ENCODE measurements around the gene UBD.

The UBD gene

DNA sequence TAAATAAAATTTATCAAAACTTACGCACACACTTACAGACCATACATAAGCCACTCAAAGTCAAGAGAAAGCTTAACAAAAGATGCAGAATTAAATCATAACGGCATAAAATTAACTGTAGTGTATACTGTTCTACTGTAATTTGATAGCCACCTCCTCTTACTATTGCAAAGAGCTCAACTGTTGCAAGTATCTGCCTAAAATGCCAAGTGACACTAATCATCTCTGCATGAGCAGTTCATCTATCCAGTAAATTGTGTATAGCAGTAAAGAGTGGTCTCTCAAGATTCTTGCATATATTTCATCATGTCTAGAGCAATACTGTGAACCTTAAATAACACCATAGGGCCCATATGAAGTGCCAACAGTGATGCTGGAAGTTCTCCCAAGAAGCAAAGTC, 37.7 kb upstream of the UBD start:
- TF ChIP-seq CTCF (conservative IDR thresholded peaks at IDR 0.05; ENCODE audit: low read length) (no peak), EZH2phosphoT487 (IDR thresholded peaks at IDR 0.05; ENCODE audit: borderline replicate concordance) (no peak)
- H3K4me1 ChIP-seq (ENCODE audit: insufficient read depth, low read length, poor library complexity, severe bottlenecking), result no peaks in the 10 kb centered on the region

DNA sequence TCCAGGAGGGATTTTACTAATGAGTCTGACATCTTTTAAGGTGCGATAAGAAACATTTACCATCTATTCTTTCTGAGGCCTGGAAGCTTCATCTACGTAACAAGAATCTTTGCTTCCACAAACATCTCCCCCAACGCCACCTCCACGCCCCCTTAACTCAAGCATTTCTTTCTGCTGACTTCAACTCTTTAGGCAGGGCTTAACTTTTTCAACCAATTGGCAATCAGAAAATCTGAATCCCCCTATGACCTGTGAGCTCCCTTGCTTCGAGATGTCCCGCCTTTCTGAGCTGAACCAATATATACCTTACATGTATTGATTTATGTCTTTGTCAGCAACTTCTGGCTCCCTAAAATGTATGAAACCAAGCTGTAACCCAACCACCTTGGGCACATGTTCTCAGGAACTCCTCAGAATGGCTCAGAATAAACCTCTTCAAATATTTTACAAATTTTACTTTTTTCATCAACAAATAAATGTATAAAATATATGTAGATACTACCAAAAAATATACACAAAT, 36.9 kb upstream of the UBD start:
- Histone ChIP-seq H3K36me3 (ENCODE audit: insufficient read depth, low read length) (no peaks in the 10 kb centered on the region), H3K4me2 (ENCODE audit: low read depth, low read length, poor library complexity, severe bottlenecking) (no peak overlapping the region), H3K79me2 (ENCODE audit: insufficient read depth, low read length) (no peaks in the 10 kb centered on the region), H2AFZ (ENCODE audit: low read length) (no peak overlapping the region), H3K9ac (ENCODE audit: low read depth, low read length, poor library complexity, severe bottlenecking) (no peak overlapping the region), H3K4me1 (ENCODE audit: insufficient read depth, low read length, poor library complexity, severe bottlenecking) (no peaks in the 10 kb centered on the region), H3K4me3 (ENCODE audit: low read length, poor library complexity, severe bottlenecking) (no peak overlapping the region), H3K9me2 (replicated peaks; ENCODE audit: low read depth, low read length) (no peaks in the 10 kb centered on the region), H3K27me3 (ENCODE audit: insufficient read depth, low read length, poor library complexity, severe bottlenecking) (no peaks in the 10 kb centered on the region), H3K9me3 (ENCODE audit: insufficient read depth, low read depth, low read length) (no peaks in the 10 kb centered on the region), H4K20me1 (ENCODE audit: insufficient read depth, low read length, poor library complexity, severe bottlenecking) (no peaks in the 10 kb centered on the region), H3F3A (ENCODE audit: low read depth) (no peaks in the 10 kb centered on the region)
- TF ChIP-seq CTCF (conservative IDR thresholded peaks at IDR 0.05; ENCODE audit: low read length), result no peak
- TF ChIP-seq EZH2phosphoT487 (IDR thresholded peaks at IDR 0.05; ENCODE audit: borderline replicate concordance), result no peak

More for the DNA sequence above, 37.7 kb upstream of the UBD start:
- Histone ChIP-seq H3K79me2 (ENCODE audit: insufficient read depth, low read length) (no peaks in the 10 kb centered on the region), H3K9ac (ENCODE audit: low read depth, low read length, poor library complexity, severe bottlenecking) (no peak overlapping the region), H3K27me3 (ENCODE audit: insufficient read depth, low read length, poor library complexity, severe bottlenecking) (no peaks in the 10 kb centered on the region), H4K20me1 (ENCODE audit: insufficient read depth, low read length, poor library complexity, severe bottlenecking) (no peaks in the 10 kb centered on the region), H3K4me2 (ENCODE audit: low read depth, low read length, poor library complexity, severe bottlenecking) (no peak overlapping the region), H3K9me2 (replicated peaks; ENCODE audit: low read depth, low read length) (no peaks in the 10 kb centered on the region), H3F3A (ENCODE audit: low read depth) (no peaks in the 10 kb centered on the region), H3K9me3 (ENCODE audit: insufficient read depth, low read depth, low read length) (no peaks in the 10 kb centered on the region), H3K4me3 (ENCODE audit: low read length, poor library complexity, severe bottlenecking) (no peak overlapping the region), H2AFZ (ENCODE audit: low read length) (no peak overlapping the region), H3K36me3 (ENCODE audit: insufficient read depth, low read length) (no peaks in the 10 kb centered on the region)

DNA sequence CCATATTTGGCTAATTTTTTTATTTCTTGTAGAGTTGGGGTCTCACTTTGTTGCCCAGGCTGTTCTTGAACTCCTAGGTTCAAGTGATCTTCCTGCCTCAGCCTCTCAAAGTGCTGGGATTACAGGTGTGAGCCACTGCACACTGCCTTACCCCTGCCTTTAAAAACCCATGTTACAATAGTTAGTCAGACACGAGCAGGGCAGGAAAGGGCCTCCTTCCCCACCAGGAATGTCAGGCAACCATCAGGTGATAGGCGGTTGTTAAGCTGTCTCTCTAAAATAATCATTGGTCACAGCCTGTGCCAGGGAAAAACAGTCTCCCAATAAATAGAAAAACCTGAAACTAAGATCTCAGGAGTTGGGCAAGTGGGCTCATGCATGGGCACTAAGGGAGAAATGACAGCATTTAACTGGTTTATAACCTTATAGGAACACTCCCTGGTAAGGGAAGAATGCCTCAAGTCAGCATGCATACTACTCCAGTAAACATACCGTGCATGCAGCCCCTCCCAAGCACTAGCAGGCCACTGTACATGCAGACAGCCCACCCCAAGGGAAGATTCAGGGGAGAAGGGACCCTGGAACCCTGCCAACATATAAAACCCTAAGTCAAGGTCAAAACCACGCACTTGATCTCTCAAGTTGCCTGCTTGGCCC, 33.8 kb upstream of the UBD start:
- Histone ChIP-seq H3K4me3 (ENCODE audit: low read length, poor library complexity, severe bottlenecking) (no peak overlapping the region), H3K27me3 (ENCODE audit: insufficient read depth, low read length, poor library complexity, severe bottlenecking) (no peaks in the 10 kb centered on the region), H3K9ac (ENCODE audit: low read depth, low read length, poor library complexity, severe bottlenecking) (no peak overlapping the region), H3K9me2 (replicated peaks; ENCODE audit: low read depth, low read length) (no peaks in the 10 kb centered on the region), H3K4me2 (ENCODE audit: low read depth, low read length, poor library complexity, severe bottlenecking) (no peak overlapping the region), H4K20me1 (ENCODE audit: insufficient read depth, low read length, poor library complexity, severe bottlenecking) (no peaks in the 10 kb centered on the region), H3K36me3 (ENCODE audit: insufficient read depth, low read length) (no peaks in the 10 kb centered on the region), H3F3A (ENCODE audit: low read depth) (no peaks in the 10 kb centered on the region), H3K9me3 (ENCODE audit: insufficient read depth, low read depth, low read length) (no peaks in the 10 kb centered on the region), H3K4me1 (ENCODE audit: insufficient read depth, low read length, poor library complexity, severe bottlenecking) (no peaks in the 10 kb centered on the region), H2AFZ (ENCODE audit: low read length) (no peak overlapping the region), H3K79me2 (ENCODE audit: insufficient read depth, low read length) (no peaks in the 10 kb centered on the region)
- TF ChIP-seq EZH2phosphoT487 (IDR thresholded peaks at IDR 0.05; ENCODE audit: borderline replicate concordance) (no peak), CTCF (conservative IDR thresholded peaks at IDR 0.05; ENCODE audit: low read length) (no peak)

Measured in Loucy (cell line).